Medulla oblongata (tissue), 1 donor: ENCODE data around the gene SYF2.

Source experiments
- DNase-seq: peaks from one replicate; pipeline ENCODE4 v3.0.0-alpha.2; 2015; ENCODE audit errors: extremely low spot score

The SYF2 gene

GRCh38 chr1:25184001-25184762, 48.1 kb downstream of the SYF2 start:
- no peak for DNase-seq

- no peak for DNase-seq
Observed at GRCh38 chr1:25183126-25183980, 48.9 kb downstream of the SYF2 start.

- no peak for DNase-seq
Observed at GRCh38 chr1:25182629-25183028, 49.7 kb downstream of the SYF2 start.

- no peak for DNase-seq
Observed at GRCh38 chr1:25180996-25181395, 51.3 kb downstream of the SYF2 start.

GRCh38 chr1:25178917-25179561, 53.3 kb downstream of the SYF2 start:
- DNase-seq: no peak

- peak; percentile 90 for DNase-seq
Observed at GRCh38 chr1:25174730-25175612, 57.3 kb downstream of the SYF2 start.

- no peak for DNase-seq
Observed at GRCh38 chr1:25174363-25174729, 58.0 kb downstream of the SYF2 start.

GRCh38 chr1:25173809-25174340, 58.4 kb downstream of the SYF2 start:
- DNase-seq: no peak
